H1 (cell line): Measurements from ENCODE around the gene TMEM127. TPM values are rescaled to one million over a fixed set of nuclear protein-coding genes. Genes with fewer than 3 reads are reported as not detected.

Experiments used
- CTCF ChIA-PET: fragments of 300-600 bp; sonication (Branson Sonifier 250); formaldehyde crosslinking; loops from one replicate; lab custom pipeline; 2021; ENCODE audit not compliant: partially characterized antibody; lab: Charles Lee
- POLR2A ChIA-PET: fragments of 300-600 bp; sonication (Branson Sonifier 250); formaldehyde crosslinking; loops from one replicate; lab custom pipeline; 2021; ENCODE audit warnings: inconsistent platforms; ENCODE audit not compliant: partially characterized antibody; lab: Charles Lee
- DNase-seq, 2 experiments: peaks; one replicate each; pipeline versions ENCODE4 v3.0.0 to v3.0.0-alpha.2; 2010 to 2022; ENCODE audit warnings: low spot score in 2 of 2, low read depth in 1 of 2, mixed read lengths in 1 of 2
- FAIRE-seq: peaks from 2 replicates; lab custom pipeline; 2011; peaks lifted over from hg19 to GRCh38; lab: Jason Lieb, UNC
- H2AFZ ChIP-seq: 2 replicates; pipeline ENCODE4 v1.8.1; 2012; ENCODE audit warnings: low read length, inconsistent platforms
- H2AK5ac ChIP-seq: 2 replicates; pipeline ENCODE4 v1.6.1; 2013; ENCODE audit warnings: low read depth, low read length
- H2BK120ac ChIP-seq: replicated peaks from 2 replicates; pipeline ENCODE3; 2013; ENCODE audit warnings: low read depth, low read length, inconsistent platforms
- H2BK12ac ChIP-seq: 2 replicates; pipeline ENCODE4 v1.6.1; 2013; ENCODE audit warnings: low read depth, low read length
- H2BK15ac ChIP-seq: 2 replicates; pipeline ENCODE4 v1.6.1; 2013; ENCODE audit warnings: low read length
- H2BK20ac ChIP-seq: 2 replicates; pipeline ENCODE4 v1.6.1; 2013; ENCODE audit warnings: low read length
- H2BK5ac ChIP-seq: 2 replicates; pipeline ENCODE4 v1.6.1; 2013; ENCODE audit warnings: low read depth, low read length
- H3K14ac ChIP-seq: 2 replicates; pipeline ENCODE4 v1.6.1; 2013; ENCODE audit warnings: inconsistent platforms; ENCODE audit not compliant: insufficient read length
- H3K18ac ChIP-seq: 2 replicates; pipeline ENCODE4 v1.6.1; 2013; ENCODE audit warnings: low read length; ENCODE audit errors: extremely low read depth
- H3K23ac ChIP-seq: 2 replicates; pipeline ENCODE4 v1.6.1; 2013; ENCODE audit warnings: inconsistent platforms; ENCODE audit not compliant: insufficient read length
- H3K23me2 ChIP-seq: 2 replicates; pipeline ENCODE4 v1.6.1; 2013; ENCODE audit warnings: low read depth, low read length
- H3K27ac ChIP-seq: 2 replicates; pipeline ENCODE4 v1.6.1; 2011; ENCODE audit warnings: low read depth, low read length, inconsistent platforms
- H3K27me3 ChIP-seq, 4 experiments: replicated peaks in 1 of 4; 1 replicate in 1 of 4; 2 replicates in 3 of 4; pipeline versions ENCODE4 v1.6.1 to v1.8.1; 2011 to 2013; ENCODE audit warnings: low read length in 3 of 4, mild to moderate bottlenecking in 3 of 4, inconsistent platforms in 2 of 4, mixed read lengths in 2 of 4, moderate library complexity in 1 of 4; ENCODE audit not compliant: control insufficient read depth in 3 of 4, insufficient read depth in 3 of 4; ENCODE audit errors: extremely low read depth in 1 of 4
- H3K36me3 ChIP-seq, 4 experiments: 2 replicates each; pipeline versions ENCODE4 v1.6.1 to v1.8.1; 2011 to 2013; ENCODE audit warnings: mild to moderate bottlenecking in 4 of 4, low read length in 3 of 4, moderate library complexity in 2 of 4, control low read depth in 1 of 4, inconsistent platforms in 1 of 4; ENCODE audit not compliant: insufficient read depth in 4 of 4, control insufficient read depth in 2 of 4
- H3K4ac ChIP-seq: replicated peaks from 2 replicates; pipeline ENCODE3; 2013; ENCODE audit warnings: low read length, low read depth, mixed read lengths, inconsistent platforms; ENCODE audit not compliant: insufficient read length
- H3K4me1 ChIP-seq, 4 experiments: replicated peaks in 1 of 4; 1 replicate in 1 of 4; 2 replicates in 3 of 4; pipeline versions ENCODE4 v1.6.1 to v1.8.1; 2011 to 2013; ENCODE audit warnings: low read length in 3 of 4, inconsistent platforms in 2 of 4, mixed read lengths in 1 of 4; ENCODE audit not compliant: insufficient read depth in 4 of 4, control insufficient read depth in 3 of 4
- H3K4me2 ChIP-seq, 2 experiments: 2 replicates each; pipeline versions ENCODE4 v1.6.1 to v1.8.1; 2011 to 2013; ENCODE audit warnings: low read depth in 2 of 2, low read length in 2 of 2, control low read depth in 1 of 2, inconsistent platforms in 1 of 2, mild to moderate bottlenecking in 1 of 2; ENCODE audit not compliant: insufficient read depth in 1 of 2
- H3K4me3 ChIP-seq, 4 experiments: fragments of 200-600, 300-600 bp in 1 of 4; sonication (generic), shearing (Covaris generic), sonication (Bioruptor Twin) in 1 of 4; 2 replicates each; pipeline versions ENCODE4 v1.5.1 to v1.8.1; 2011 to 2016; ENCODE audit warnings: low read length in 4 of 4, low read depth in 3 of 4, control low read depth in 2 of 4, inconsistent platforms in 2 of 4, mild to moderate bottlenecking in 2 of 4, mixed read lengths in 1 of 4, moderate library complexity in 1 of 4; ENCODE audit not compliant: insufficient read depth in 2 of 4; ENCODE audit errors: extremely low read depth in 1 of 4
- H3K56ac ChIP-seq: replicated peaks from 2 replicates; pipeline ENCODE3; 2013; ENCODE audit warnings: low read depth, mild to moderate bottlenecking, mixed read lengths, low read length, inconsistent platforms; ENCODE audit not compliant: insufficient read length
- H3K79me1 ChIP-seq: 2 replicates; pipeline ENCODE4 v1.6.1; 2013; ENCODE audit warnings: low read depth, low read length, control low read depth
- H3K79me2 ChIP-seq, 2 experiments: 2 replicates each; pipeline versions ENCODE4 v1.6.1 to v1.8.1; 2012 to 2013; ENCODE audit warnings: low read length in 2 of 2, mild to moderate bottlenecking in 2 of 2, inconsistent platforms in 1 of 2; ENCODE audit not compliant: insufficient read depth in 2 of 2, control insufficient read depth in 1 of 2
- H3K9ac ChIP-seq, 4 experiments: replicated peaks in 1 of 4; 1 replicate in 1 of 4; 2 replicates in 3 of 4; pipeline versions ENCODE4 v1.6.1 to v1.8.1; 2011 to 2013; ENCODE audit warnings: low read depth in 3 of 4, low read length in 3 of 4, control low read depth in 2 of 4, mild to moderate bottlenecking in 2 of 4, moderate library complexity in 2 of 4, inconsistent platforms in 1 of 4; ENCODE audit errors: extremely low read depth in 1 of 4
- H3K9me3 ChIP-seq, 2 experiments: 2 replicates each; pipeline versions ENCODE4 v1.6.1 to v1.8.1; 2012 to 2013; ENCODE audit warnings: mild to moderate bottlenecking in 2 of 2, moderate library complexity in 2 of 2, control low read depth in 1 of 2, inconsistent platforms in 1 of 2, low read depth in 1 of 2, low read length in 1 of 2, mixed read lengths in 1 of 2; ENCODE audit not compliant: insufficient read depth in 2 of 2
- H4K20me1 ChIP-seq, 2 experiments: replicated peaks in 1 of 2; 2 replicates each; pipeline versions ENCODE3 to v1.8.1; 2011 to 2013; ENCODE audit warnings: inconsistent platforms in 2 of 2, low read length in 2 of 2, mild to moderate bottlenecking in 1 of 2; ENCODE audit not compliant: insufficient read depth in 2 of 2, control insufficient read depth in 1 of 2
- H4K5ac ChIP-seq: 2 replicates; pipeline ENCODE4 v1.6.1; 2013; ENCODE audit warnings: low read length, low read depth, mixed read lengths, inconsistent platforms; ENCODE audit not compliant: insufficient read length
- H4K8ac ChIP-seq: 2 replicates; pipeline ENCODE4 v1.8.0; 2013; ENCODE audit warnings: mild to moderate bottlenecking, moderate library complexity, low read length, inconsistent platforms; ENCODE audit not compliant: insufficient read depth; ENCODE audit errors: extremely low read depth
- H4K91ac ChIP-seq: replicated peaks from 2 replicates; pipeline ENCODE3; 2013; ENCODE audit warnings: low read length, mixed read lengths, inconsistent platforms; ENCODE audit not compliant: insufficient read length
- CBX8 ChIP-seq: fragments of 300-800, 300-1000 bp; sonication (generic); IDR thresholded peaks from 2 replicates; pipeline ENCODE4 v1.7.1; 2016; ENCODE audit warnings: low read depth, low read length, borderline replicate concordance
- EGR1 ChIP-seq: IDR thresholded peaks from 2 replicates; pipeline ENCODE4 v1.6.1; 2011; ENCODE audit warnings: low read depth, low read length, borderline replicate concordance
- HDAC2 ChIP-seq, 2 experiments: fragments of 300-600 bp in 1 of 2; sonication (generic) in 1 of 2; IDR thresholded peaks; 2 replicates each; pipeline ENCODE4 v1.6.1; 2011 to 2012; ENCODE audit warnings: low read depth in 2 of 2, low read length in 2 of 2, mild to moderate bottlenecking in 2 of 2, moderate library complexity in 2 of 2, borderline replicate concordance in 1 of 2, inconsistent platforms in 1 of 2
- HDAC6 ChIP-seq: IDR thresholded peaks from one replicate; pipeline ENCODE4 v1.7.1; 2012; ENCODE audit warnings: low read depth, mild to moderate bottlenecking, inconsistent platforms, low read length, moderate library complexity
- MAX ChIP-seq: IDR thresholded peaks from 2 replicates; pipeline ENCODE4 v1.6.1; 2012; ENCODE audit warnings: inconsistent platforms
- NANOG ChIP-seq: IDR thresholded peaks from 2 replicates; pipeline ENCODE4 v1.6.1; 2011; ENCODE audit warnings: low read length, low read depth, mild to moderate bottlenecking, inconsistent platforms; ENCODE audit not compliant: insufficient read depth, poor library complexity, severe bottlenecking
- RAD21 ChIP-seq, 2 experiments: IDR thresholded peaks in 1 of 2; conservative IDR thresholded peaks in 1 of 2; 2 replicates each; pipeline ENCODE4 v1.6.1; 2011; ENCODE audit warnings: low read depth in 2 of 2, low read length in 2 of 2, improper control_type of control experiment in 1 of 2, inconsistent platforms in 1 of 2, mild to moderate bottlenecking in 1 of 2, moderate library complexity in 1 of 2
- SAP30 ChIP-seq: fragments of 300-600 bp; sonication (generic); IDR thresholded peaks from 2 replicates; pipeline ENCODE4 v1.7.1; 2012; ENCODE audit warnings: low read length, moderate library complexity, mild to moderate bottlenecking, inconsistent platforms; ENCODE audit not compliant: insufficient read depth, insufficient replicate concordance
- WGBS, 2 experiments: shearing (Covaris generic) in 1 of 2; methylation state at CpG; one replicate each; pipeline versions ENCODE4 v1.1.6 to v1.1.7; 2013 to 2015; ENCODE audit warnings: low lambda C conversion rate in 2 of 2, mixed read lengths in 2 of 2, inconsistent platforms in 1 of 2, low coverage in 1 of 2, missing lambda C conversion rate in 1 of 2; ENCODE audit not compliant: insufficient replicate concordance in 2 of 2, insufficient coverage in 1 of 2, insufficient read length in 1 of 2; ENCODE audit errors: extremely low coverage in 1 of 2, missing lambda C conversion rate in 1 of 2; 5-methylcytosine and 5-hydroxymethylcytosine counted together
- polyA plus RNA-seq, 7 experiments: library from polyadenylated mRNA; depleted of rRNA in 3 of 7; stranded (reverse) in 5 of 7; unstranded in 2 of 7; fragments of >200 nt in 5 of 7; fragments of 200-250 nt in 2 of 7; gene quantifications; 1 replicate in 5 of 7; 2 replicates in 1 of 7; 4 replicates in 1 of 7; pipeline versions ENCODE4 v1.2.1 to v1.2.3, GENCODE V29; 2011 to 2013; ENCODE audit warnings: missing spikeins in 2 of 7, mixed read lengths in 2 of 7
- total RNA-seq: library from RNA; stranded (reverse); fragmentation: NEBNext Ultra II Directional; extraction: Animal tissue kit (Norgen Biotek cat#: 25700); gene quantifications from 2 replicates; pipeline ENCODE4 v1.2.1, GENCODE V29; 2021

Gene TMEM127
- total and polyA plus RNA-seq, 2 of the 8 experiments (the other 6 are each of a cell fraction or from before 2014, with no cell fraction given), result 25.0 to 41.0 TPM

DNA sequence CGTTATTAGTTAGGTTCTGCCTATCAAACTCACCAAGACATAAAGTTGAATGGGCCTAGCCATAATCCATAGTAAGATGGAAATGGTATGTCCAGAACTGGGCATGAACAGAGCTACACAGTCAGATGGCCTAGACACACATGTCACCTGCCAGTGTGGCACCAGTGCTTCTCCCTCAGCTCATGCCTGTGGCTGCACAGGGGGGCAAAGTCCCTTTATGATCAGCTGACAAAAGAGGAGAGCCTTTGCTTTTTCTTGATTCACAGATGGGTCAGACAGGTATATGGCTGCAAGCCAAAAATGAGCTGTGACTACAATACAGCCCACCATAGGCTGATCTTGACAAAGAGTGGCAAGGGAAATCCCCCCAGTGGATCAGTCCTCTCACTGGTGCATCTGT lies 28.9 kb downstream of the TMEM127 start:
- DNase-seq, result no peak
- CTCF ChIA-PET, result interaction anchor here (0.9 to 2.5 kb wide), 7 partner anchors 9 to 99 kb away, joined by 4 to 10 read pairs (median 4); partner anchors contain the start of gene ASTL
- H3K18ac ChIP-seq, result no peak overlapping the region
- no peaks in the 10 kb centered on the region for H3K79me1 ChIP-seq
- H4K8ac ChIP-seq, result no peak overlapping the region
- no peak overlapping the region for H3K4ac ChIP-seq
- no peak overlapping the region for H3K4me2 ChIP-seq
- no peak overlapping the region for H2BK15ac ChIP-seq
- POLR2A ChIA-PET, result interaction anchor here (0.7 to 1.0 kb wide), 2 partner anchors 9 to 14 kb away, joined by 3 read pairs; no protein-coding TSS in a partner anchor
- H2BK12ac ChIP-seq, result no peak overlapping the region
- H3K9ac ChIP-seq, result no peak overlapping the region
- no peak overlapping the region for H2BK5ac ChIP-seq
- no peaks in the 10 kb centered on the region for H3K36me3 ChIP-seq
- no peak overlapping the region for H3K56ac ChIP-seq
- H2AFZ ChIP-seq, result no peak overlapping the region
- no peaks in the 10 kb centered on the region for H3K27me3 ChIP-seq
- no peak overlapping the region for H4K91ac ChIP-seq
- H3K27ac ChIP-seq, result no peak overlapping the region
- peaks cover 0 to 1% of the 10 kb centered on the region in 2 experiments for H4K20me1 ChIP-seq
- H3K23ac ChIP-seq, result no peak overlapping the region
- 89% methylated on average over 1 of the region's 1 CpG; no CpG with 5 or more reads in 1 of the 2 experiments for WGBS, 2 experiments
- no peaks in the 10 kb centered on the region for H3K9me3 ChIP-seq
- H2BK120ac ChIP-seq, result no peak overlapping the region
- H3K4me3 ChIP-seq, result no peak overlapping the region
- H2BK20ac ChIP-seq, result no peak overlapping the region
- no peak for FAIRE-seq
- peaks cover 0 to 3% (median 0%) of the 10 kb centered on the region in 4 experiments; a peak in 1 of 7 replicates for H3K4me1 ChIP-seq
- H2AK5ac ChIP-seq, result no peak overlapping the region
- H3K14ac ChIP-seq, result no peak overlapping the region
- TF ChIP-seq HDAC6 (no peak), RAD21 (IDR thresholded peaks at IDR 0.05 in 1 of 2, conservative IDR thresholded peaks at IDR 0.05 in 1 of 2; ENCODE audit: low read depth in 2 of 2, low read length in 2 of 2) (no peak), SAP30 (no peak), MAX (no peak), EGR1 (no peak), HDAC2 (IDR thresholded peaks at IDR 0.05; ENCODE audit: borderline replicate concordance in 1 of 2, low read depth in 2 of 2, low read length in 2 of 2) (no peak), CBX8 (no peak), NANOG (no peak)
- TF ChIP-seq, all 59 proteins: peak for 0
- H4K5ac ChIP-seq, result no peak overlapping the region
- H3K23me2 ChIP-seq, result no peaks in the 10 kb centered on the region
- H3K79me2 ChIP-seq, result no peaks in the 10 kb centered on the region
